ENCODE data around the gene COG3. TPM values are rescaled to one million over a fixed set of nuclear protein-coding genes. Genes with fewer than 3 reads are reported as not detected.

COG3 gene
- polyA plus RNA-seq, 1 donor from 2014 or later, result 29.6 TPM

DNA sequence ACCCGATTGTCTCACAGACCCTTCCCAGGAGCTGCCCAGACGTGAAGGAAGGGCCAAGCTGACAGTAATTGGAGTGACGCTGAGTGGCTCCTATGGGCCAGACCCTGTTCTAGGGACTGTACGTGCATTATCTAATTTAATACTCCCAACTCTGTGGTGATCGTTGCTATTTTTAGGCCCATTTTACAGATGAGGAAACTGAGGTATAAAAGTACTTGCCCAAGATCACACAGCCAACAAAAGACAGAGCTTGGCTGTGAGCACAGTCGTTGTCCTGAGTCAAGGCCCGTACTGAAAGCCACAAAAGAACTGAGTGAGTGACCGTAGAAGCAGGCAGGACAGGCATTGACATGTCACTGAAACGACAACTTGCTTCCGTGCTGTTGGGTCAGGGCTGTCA lies 76.1 kb downstream of the COG3 start:
- Mint-ChIP-seq H3K4me1 (peaks cover 0 to 2% (median under 1%) of the 10 kb centered on the region in 3 donors), H3K9me3 (no peaks in the 10 kb centered on the region), H3K27ac (peak overlapping the region in 1 of 3 donors; percentile 19), H3K36me3 (peaks cover 1% of the 10 kb centered on the region), H3K4me3 (no peak overlapping the region), H3K27me3 (no peaks in the 10 kb centered on the region)

DNA sequence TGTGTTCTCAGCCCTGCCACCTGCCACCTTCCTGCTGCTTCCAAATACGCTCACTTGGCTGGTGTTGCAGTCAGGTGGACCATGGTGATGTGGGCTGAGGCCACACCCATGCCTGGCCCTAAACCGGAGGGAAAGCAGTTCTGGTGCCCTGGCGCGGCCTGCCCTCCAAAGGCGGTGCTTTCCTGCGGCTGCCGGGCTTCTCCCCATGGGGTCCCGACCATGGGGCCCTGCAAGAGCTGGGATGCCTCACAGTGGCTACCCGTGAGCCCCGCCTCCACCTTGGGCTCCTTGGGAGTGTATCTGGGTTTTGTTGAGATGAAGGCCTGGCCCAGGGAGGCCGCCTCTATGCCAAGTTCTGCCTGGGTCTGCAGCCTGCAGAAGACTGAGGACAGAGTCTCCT lies 77.1 kb downstream of the COG3 start:
- peaks cover 0 to 3% (median 2%) of the 10 kb centered on the region in 3 donors for H3K4me1 Mint-ChIP-seq
- H3K4me3 Mint-ChIP-seq, result no peak overlapping the region
- no peak overlapping the region for H3K27ac Mint-ChIP-seq
- H3K27me3 Mint-ChIP-seq, result no peaks in the 10 kb centered on the region
- H3K36me3 Mint-ChIP-seq, result peaks cover 1% of the 10 kb centered on the region
- H3K9me3 Mint-ChIP-seq, result no peaks in the 10 kb centered on the region

DNA sequence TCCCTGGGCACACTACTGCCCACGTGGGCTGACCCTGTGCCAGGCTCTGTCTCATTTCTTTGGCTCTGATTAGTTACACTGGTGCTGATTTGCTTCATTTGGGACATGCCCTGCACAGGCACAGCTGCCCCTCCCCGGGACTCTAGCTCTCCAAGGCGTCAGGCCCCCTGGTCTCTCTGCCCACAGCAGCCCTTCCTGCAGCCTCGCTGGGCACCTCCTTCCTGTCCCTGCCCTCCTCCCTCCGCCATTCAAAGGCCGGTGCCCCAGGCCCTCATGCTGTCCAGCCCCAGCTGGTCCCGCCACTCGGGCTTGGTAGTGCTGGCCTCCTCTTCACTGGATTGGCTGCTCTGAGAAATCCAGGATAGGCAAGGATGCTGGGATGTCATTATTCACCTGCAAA lies 77.7 kb downstream of the COG3 start:
- peaks cover 1% of the 10 kb centered on the region for H3K36me3 Mint-ChIP-seq

DNA sequence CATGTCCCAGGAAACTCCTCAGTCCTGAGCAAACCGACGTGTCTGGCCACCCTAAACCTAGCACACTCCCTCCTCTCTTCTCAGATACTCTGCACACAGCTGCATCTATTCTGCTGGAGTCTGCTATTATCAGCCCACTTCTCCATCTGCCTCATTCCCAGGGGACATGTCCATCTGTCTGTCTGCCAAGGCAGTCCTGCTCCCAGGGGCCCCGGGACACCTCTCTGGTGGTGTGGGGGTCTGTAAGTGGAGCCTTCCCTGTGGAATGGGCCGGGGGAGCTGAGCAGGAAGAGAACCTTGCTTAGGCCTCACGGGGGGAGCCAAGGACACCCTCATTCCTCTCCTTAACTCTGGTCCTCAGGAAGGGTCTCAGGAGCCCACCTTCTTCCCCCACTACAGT lies 78.1 kb downstream of the COG3 start:
- H3K36me3 Mint-ChIP-seq, result peaks cover 1% of the 10 kb centered on the region
- no peaks in the 10 kb centered on the region for H3K9me3 Mint-ChIP-seq
- no peak overlapping the region for H3K27ac Mint-ChIP-seq
- H3K27me3 Mint-ChIP-seq, result no peaks in the 10 kb centered on the region
- no peak overlapping the region for H3K4me3 Mint-ChIP-seq
- H3K4me1 Mint-ChIP-seq, result peaks cover 0 to 3% (median 2%) of the 10 kb centered on the region in 3 donors

More for the DNA sequence above, 77.7 kb downstream of the COG3 start:
- no peaks in the 10 kb centered on the region for H3K9me3 Mint-ChIP-seq
- H3K4me1 Mint-ChIP-seq, result peaks cover 0 to 3% (median 2%) of the 10 kb centered on the region in 3 donors
- H3K27me3 Mint-ChIP-seq, result no peaks in the 10 kb centered on the region
- H3K4me3 Mint-ChIP-seq, result no peak overlapping the region
- no peak overlapping the region for H3K27ac Mint-ChIP-seq

DNA sequence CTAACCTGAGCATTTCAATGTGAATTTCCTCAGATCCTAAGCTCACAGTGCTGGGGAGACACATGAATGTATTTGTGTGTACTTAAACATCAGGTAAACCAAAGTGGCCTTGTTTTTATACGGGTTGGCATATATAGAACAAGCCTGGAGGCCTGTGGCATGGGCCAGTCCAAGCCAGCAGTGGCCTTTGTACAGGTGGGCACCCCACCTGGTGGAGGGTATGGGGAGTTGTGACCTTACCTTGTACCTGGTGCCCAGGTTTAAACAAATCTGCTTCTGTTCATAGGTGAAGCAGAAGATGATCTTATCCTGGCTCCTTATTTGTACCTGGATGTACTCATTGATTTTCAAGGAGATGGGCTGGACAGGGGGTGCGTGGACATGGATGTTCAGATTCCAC lies 79.8 kb downstream of the COG3 start:
- Mint-ChIP-seq H3K9me3 (no peaks in the 10 kb centered on the region), H3K27me3 (no peaks in the 10 kb centered on the region), H3K4me3 (no peak overlapping the region), H3K4me1 (peaks cover 0 to 3% (median 0%) of the 10 kb centered on the region in 3 donors), H3K27ac (no peak overlapping the region), H3K36me3 (peaks cover 1% of the 10 kb centered on the region)

DNA sequence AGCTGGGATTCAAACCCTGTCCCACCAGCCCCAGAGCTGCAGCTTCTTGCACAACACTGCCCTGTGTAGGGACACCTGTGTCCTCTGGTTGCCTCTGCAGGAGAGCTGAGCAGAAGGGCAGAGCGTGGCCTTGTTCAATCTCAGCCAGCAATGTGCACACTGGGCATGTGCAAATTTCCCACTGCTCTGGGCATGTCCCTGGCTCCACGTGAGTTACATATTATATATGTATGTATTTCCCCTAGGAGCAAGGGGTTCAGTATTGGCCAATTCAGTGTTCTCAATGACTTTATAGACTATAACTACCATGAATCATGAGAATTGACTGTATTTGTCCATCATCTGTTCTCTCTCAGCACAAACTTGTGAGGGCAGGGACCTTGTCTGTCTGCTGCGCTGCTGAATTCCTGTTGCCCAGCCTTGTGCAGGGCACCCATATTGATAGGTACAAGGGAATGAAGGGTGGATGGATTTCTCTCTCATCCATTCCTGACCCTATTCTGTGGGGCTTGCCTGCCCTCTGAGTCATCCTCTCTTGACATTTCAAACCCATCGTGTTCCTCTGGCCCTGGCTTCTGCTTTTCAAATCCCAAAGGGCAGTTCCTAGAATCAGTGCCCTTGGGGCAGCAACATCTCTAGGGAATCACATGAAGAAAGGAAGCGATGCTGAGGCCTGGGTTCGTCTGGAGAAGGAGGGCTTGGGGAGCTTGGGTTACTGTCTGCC lies 81.1 kb downstream of the COG3 start:
- H3K27ac Mint-ChIP-seq, result no peak overlapping the region
- no peak overlapping the region for H3K4me3 Mint-ChIP-seq
- H3K36me3 Mint-ChIP-seq, result peaks cover 1% of the 10 kb centered on the region
- H3K27me3 Mint-ChIP-seq, result peaks cover 2% of the 10 kb centered on the region
- peaks cover 0 to 3% (median 0%) of the 10 kb centered on the region in 3 donors for H3K4me1 Mint-ChIP-seq
- no peaks in the 10 kb centered on the region for H3K9me3 Mint-ChIP-seq

DNA sequence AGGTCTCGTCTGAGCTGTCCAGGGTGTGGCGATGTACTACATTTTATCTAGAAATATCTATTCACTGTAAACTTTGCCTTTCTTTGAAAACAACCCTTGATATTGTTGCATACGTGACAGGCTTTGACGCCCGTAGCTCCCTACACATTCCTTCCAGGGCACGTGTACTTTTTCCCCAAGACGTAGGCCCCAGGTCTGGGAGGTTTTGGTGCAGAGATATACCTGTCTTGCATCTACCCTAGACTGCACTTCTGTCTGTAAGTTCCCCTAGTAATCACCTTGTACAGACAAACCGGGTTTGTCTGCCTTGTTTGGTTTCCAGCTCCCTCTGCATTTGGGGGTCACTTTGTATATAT lies 81.6 kb downstream of the COG3 start:
- no peak overlapping the region for H3K27ac Mint-ChIP-seq
- peaks cover 4% of the 10 kb centered on the region for H3K27me3 Mint-ChIP-seq
- H3K36me3 Mint-ChIP-seq, result peaks cover 1% of the 10 kb centered on the region
- H3K9me3 Mint-ChIP-seq, result no peaks in the 10 kb centered on the region
- H3K4me1 Mint-ChIP-seq, result peaks cover 0 to 3% (median 0%) of the 10 kb centered on the region in 3 donors
- H3K4me3 Mint-ChIP-seq, result no peak overlapping the region

DNA sequence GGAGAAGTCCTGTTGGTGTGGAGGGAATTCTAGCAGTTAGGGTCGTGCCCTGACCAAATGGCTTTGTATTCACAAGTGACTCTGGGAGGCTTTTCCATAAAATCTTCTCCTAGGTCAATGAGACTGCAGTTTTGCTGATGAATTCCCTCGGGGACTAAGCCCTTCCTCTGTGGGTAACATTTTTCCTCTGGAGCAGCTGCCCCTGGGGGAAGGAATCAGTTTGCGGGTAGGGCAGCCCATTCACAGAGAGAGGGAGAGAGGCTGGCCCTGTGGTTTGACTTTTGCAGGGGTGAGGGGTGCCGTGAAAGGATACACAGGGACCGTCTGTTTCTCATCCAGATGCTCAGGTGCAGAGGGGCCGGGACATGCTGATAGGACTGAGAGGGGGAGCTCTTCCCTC lies 83.5 kb downstream of the COG3 start:
- Mint-ChIP-seq H3K4me1 (peaks cover 0 to 3% (median 0%) of the 10 kb centered on the region in 3 donors), H3K27ac (no peak overlapping the region), H3K4me3 (no peak overlapping the region), H3K36me3 (no peaks in the 10 kb centered on the region), H3K9me3 (no peaks in the 10 kb centered on the region), H3K27me3 (peaks cover 4% of the 10 kb centered on the region)

DNA sequence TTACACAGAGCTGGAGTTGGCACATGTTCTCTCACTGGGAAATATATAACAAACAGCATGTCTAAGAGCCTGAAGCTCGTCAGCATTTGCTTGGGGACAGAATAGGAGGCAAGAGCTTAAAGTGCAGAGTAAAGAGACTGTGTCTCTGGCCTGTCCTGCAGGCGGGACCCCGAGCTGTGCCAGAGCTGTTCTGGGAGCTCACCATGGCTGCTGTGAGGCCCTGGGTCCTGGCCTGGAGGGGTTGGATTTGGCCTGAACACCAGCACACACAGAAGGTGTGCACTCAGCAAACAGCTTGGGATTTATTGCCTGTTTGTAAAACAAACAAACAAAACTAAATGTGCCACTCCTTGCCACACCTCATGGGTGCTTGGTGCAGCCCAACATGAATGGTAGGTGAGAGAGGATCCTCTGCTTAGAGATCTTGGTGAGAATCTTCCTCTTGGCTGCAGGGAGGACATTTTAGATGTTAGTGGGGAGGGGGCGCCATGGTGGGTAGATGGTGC lies 89.9 kb downstream of the COG3 start:
- no peak overlapping the region for H3K4me3 Mint-ChIP-seq

DNA sequence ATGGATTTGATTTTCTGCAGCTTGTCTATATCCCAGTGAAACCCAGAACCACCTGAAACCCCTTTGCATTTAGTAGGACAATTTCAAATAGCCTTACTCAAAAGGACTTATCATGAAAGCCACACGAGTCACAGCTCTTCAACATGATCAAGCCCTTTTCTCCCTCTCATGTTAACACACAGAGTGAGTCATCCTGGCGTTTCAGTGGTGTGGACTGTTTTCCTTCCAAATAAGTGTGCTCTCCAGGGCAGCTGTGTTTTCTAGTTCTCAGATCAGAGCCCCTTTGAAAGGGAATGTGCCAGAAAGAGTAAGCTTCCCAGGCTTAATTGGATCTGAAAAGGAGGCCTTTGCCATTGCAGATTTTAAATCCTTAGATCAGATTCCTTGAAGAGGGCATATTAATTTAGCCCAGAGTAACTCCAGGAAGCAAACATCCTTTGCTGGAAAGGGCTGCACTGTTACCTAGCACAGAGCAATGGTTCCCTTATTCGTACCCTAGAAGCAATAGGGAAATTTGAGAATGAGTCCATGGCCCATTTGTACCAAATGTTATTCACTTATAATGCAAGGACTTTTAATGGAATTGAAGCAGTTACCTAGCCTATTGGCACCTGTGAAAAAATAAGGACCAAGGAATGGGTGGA lies 99.5 kb downstream of the COG3 start:
- Mint-ChIP-seq H3K4me3 (no peak overlapping the region), H3K4me1 (no peaks in the 10 kb centered on the region), H3K27me3 (peaks cover 3% of the 10 kb centered on the region), H3K9me3 (peaks cover 0 to 9% (median 0%) of the 10 kb centered on the region in 3 donors), H3K27ac (no peak overlapping the region), H3K36me3 (no peaks in the 10 kb centered on the region)

More for the DNA sequence above, 89.9 kb downstream of the COG3 start:
- Mint-ChIP-seq H3K4me1 (peaks cover 0 to 2% (median 0%) of the 10 kb centered on the region in 3 donors), H3K27me3 (peaks cover 4% of the 10 kb centered on the region), H3K36me3 (peaks cover 2% of the 10 kb centered on the region), H3K9me3 (peaks cover 0 to 5% (median 3%) of the 10 kb centered on the region in 3 donors), H3K27ac (no peak overlapping the region)

DNA sequence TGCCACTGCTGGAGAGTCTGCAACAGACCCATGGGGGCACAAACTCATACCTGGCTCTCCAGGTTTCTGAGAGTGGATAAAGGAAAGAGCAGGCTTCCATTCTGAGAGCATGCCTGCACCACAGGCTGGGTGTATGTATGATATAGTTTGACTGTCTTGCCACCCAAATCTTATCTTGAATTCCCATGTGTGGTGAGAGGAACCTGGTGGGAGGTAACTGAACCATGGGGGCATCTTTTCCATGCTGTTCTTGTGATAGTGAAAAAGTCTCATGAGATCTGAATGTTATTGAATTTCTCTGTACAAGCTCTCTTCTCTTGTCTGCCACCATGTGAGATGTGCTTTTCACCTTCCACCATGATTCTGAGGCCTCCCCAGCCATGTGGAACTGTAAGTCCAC lies 100.6 kb downstream of the COG3 start:
- no peaks in the 10 kb centered on the region for H3K4me1 Mint-ChIP-seq
- H3K27ac Mint-ChIP-seq, result no peak overlapping the region
- peaks cover 0 to 9% (median 0%) of the 10 kb centered on the region in 3 donors for H3K9me3 Mint-ChIP-seq
- peaks cover 5% of the 10 kb centered on the region for H3K27me3 Mint-ChIP-seq
- no peak overlapping the region for H3K4me3 Mint-ChIP-seq
- H3K36me3 Mint-ChIP-seq, result peaks cover 1% of the 10 kb centered on the region

DNA sequence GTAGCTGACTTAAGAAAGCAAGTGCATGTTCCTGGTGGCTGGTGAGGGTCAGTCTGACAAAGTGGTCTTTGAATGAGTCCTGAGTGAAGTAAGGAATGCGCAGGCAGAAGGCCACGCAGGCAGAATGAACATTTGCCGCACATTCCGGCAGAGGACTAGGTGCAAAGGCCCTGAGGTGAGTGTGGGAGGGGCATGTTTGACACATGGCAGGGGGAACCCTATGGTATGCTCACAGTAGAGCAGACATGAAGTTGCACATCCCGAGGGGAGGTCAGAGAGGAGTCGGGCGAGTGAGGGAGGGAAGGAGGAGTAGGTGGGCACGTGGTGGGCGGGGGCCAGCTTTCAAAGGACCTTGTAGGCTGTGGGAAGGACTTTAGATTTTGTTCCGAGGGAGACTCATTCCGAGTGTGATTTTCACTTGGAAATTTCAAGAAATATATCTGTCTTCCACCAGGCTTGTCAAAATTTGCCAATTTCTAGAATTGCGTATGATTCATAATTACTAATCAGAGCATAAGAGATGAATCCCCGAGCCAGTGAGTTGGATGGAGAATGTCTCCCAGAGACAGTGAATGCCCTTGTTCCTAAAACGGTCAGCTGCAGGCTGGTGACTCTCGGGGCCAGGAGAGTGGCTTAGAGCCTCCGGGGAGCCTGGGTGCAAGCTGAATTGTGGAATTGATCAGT lies 110.5 kb downstream of the COG3 start:
- H3K36me3 Mint-ChIP-seq, result no peaks in the 10 kb centered on the region
- peaks cover 8% of the 10 kb centered on the region for H3K27me3 Mint-ChIP-seq
- H3K4me3 Mint-ChIP-seq, result peak overlapping the region in 1 of 4 donors; percentile 20
- no peak overlapping the region for H3K27ac Mint-ChIP-seq
- no peaks in the 10 kb centered on the region for H3K9me3 Mint-ChIP-seq
- H3K4me1 Mint-ChIP-seq, result no peaks in the 10 kb centered on the region

DNA sequence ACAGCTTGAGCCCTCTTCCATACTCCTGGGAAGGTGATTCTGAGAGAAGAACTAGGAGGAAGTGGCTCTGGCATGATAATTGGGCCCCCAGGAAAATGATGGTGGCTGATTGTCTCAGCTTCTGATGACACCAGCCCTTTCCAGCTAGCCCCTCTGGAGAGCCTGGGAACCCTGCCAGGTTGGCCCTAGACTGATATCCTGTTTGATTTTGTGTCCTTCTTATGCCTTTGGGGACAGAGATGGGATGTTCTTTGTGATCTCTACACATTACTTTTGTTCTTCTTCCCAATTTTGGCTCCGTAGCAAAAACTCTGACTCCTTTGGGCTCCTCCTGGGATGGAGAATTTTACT lies 111.1 kb downstream of the COG3 start:
- no peak overlapping the region for H3K27ac Mint-ChIP-seq
- no peak overlapping the region for H3K4me3 Mint-ChIP-seq
- no peaks in the 10 kb centered on the region for H3K4me1 Mint-ChIP-seq
- no peaks in the 10 kb centered on the region for H3K36me3 Mint-ChIP-seq
- no peaks in the 10 kb centered on the region for H3K9me3 Mint-ChIP-seq
- peaks cover 6% of the 10 kb centered on the region for H3K27me3 Mint-ChIP-seq

DNA sequence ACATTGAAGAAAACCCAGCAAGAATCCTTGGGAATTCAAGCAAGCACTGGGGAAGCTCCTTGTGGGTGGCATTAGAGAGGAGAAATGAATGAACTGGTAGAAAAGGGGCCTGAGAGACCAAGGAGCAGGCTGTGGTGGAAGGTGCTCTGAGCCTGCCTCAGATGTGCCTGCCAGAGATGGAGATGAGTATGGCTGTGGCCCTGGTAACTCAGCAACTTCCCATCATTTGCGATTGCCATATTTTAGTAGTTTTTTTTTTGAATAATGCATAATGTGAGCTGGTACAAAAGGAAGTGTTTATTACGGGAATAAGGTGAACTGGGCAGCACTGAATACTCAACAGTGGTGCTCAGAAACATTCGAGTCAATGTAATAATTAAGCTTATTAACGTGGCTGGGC lies 111.7 kb downstream of the COG3 start:
- Mint-ChIP-seq H3K9me3 (no peaks in the 10 kb centered on the region), H3K36me3 (no peaks in the 10 kb centered on the region), H3K27me3 (peaks cover 6% of the 10 kb centered on the region), H3K4me3 (no peak overlapping the region), H3K4me1 (no peaks in the 10 kb centered on the region), H3K27ac (no peak overlapping the region)

DNA sequence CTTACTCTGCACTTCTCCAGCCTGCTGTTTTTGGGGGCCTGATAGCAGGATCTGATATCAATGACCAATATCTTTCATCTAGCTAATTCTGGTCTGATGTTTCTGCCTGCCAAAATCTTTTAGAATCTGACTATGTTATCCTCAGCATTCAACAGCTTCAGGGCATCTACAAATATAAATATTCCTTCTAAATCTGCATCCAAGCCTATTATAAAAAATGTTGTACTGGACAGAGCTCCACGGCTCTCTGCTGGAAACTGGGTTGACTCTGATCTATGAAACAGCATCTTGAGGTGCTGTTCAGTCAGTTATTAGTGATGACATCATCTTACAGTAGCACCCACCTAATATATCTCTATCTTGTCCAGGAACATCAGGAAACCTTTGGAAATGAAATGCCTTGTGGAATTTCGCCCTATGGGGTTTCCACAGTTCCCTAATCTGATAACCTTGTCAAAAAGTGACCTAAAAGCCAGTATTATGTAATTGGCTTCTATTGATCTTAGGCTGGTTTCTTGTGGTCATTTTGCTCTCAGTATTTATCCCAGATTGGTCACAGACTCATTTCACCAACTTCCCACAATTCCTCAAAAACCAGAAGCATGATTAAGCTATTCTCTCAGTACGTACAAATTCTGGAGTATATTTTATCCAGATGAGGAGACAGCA lies 117.8 kb downstream of the COG3 start:
- peaks cover 0 to 7% (median 2%) of the 10 kb centered on the region in 3 donors for H3K9me3 Mint-ChIP-seq
- no peak overlapping the region for H3K27ac Mint-ChIP-seq

More for the DNA sequence above, 117.8 kb downstream of the COG3 start:
- Mint-ChIP-seq H3K27me3 (no peaks in the 10 kb centered on the region), H3K36me3 (no peaks in the 10 kb centered on the region), H3K4me1 (no peaks in the 10 kb centered on the region), H3K4me3 (no peak overlapping the region)

Data from IgD-negative memory B cell (primary cell).